ENCODE measurements around the gene ANKRD40.
"Not testable (repeated sequence)": the region's sequence is repeated elsewhere in the genome, so short reads cannot be mapped to it uniquely, and the experiment has no call there.

Gene ANKRD40, protein sequence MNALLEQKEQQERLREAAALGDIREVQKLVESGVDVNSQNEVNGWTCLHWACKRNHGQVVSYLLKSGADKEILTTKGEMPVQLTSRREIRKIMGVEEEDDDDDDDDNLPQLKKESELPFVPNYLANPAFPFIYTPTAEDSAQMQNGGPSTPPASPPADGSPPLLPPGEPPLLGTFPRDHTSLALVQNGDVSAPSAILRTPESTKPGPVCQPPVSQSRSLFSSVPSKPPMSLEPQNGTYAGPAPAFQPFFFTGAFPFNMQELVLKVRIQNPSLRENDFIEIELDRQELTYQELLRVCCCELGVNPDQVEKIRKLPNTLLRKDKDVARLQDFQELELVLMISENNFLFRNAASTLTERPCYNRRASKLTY

DNA sequence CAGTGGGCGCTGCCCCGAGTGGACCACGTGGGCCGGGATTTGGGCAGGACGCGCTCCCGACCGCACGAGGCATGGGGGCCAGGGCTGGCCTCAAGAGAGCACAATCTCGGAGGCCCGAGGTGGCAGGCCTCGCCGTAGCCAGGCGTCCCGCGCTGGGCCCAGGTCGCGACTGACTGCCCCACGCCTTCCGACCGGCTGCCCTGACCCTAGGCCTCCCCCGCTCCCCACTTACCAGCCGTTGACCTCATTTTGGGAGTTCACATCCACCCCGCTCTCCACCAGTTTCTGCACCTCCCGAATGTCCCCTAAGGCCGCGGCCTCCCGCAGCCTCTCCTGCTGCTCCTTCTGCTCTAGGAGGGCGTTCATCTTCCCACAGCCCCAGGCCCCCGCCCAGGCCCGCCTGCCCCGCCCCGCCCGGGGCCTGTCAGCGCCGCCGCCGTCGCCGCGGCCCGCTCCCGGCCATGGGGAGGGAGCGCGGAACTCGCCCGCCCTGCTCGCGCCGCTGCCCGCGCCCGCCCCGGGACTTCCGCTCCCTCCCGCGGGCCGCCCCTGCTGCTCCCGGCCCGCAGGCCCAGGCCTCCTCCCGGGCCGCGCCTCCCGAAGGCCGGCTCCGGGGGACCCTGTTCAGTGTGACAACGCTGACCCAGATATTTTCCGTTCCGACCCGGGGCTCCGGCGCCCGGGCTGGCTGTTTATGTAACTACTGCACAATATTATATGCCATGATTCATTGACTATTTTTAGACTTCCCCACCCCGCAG is at the start of gene ANKRD40:
Gene ANKRD40 (minus strand): TSS at position 626 of the 761 bp plus-strand sequence. CDS start 260 bp downstream, at position 366.
- peak; percentile 96 for DNase-seq

DNA sequence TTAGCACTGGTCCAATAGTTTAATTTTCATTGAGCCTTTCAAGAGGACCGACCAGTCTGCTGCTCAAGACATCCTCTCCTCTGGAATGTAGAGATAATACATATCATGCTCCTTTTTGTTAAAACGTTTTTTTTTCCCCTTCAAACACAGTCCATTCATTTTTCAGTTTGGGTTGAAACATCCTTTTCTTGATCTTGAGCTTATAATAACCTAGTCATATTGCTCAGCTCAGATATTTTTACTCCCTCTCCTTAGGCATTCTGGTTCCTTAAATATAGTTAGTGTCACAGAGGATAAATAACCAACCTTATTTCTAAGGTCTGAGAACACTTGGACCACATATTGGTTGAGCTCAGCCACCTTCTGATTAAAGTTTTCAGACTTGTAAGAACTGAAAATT is 46.8 kb upstream of the ANKRD40 start:
- no peak for DNase-seq

DNA sequence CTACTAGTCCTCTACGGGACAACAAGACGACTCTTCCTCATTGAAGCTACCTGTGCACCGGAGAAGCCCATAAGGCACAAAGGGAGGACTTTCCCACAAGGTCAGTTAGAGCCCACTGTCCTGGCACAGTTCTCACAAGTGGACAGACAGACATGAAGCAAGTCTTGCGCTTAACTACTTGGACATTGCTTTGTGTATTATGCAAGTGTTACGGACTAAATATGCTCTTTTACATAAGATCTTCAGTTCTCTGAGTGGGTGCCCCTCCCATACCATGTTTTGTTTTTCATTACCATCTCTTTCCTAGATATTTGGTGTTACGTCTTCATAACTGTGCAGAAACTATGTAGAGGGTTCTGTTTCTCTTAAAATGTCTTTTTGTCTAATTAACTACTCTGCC is 41.5 kb upstream of the ANKRD40 start:
- DNase-seq = no peak

DNA sequence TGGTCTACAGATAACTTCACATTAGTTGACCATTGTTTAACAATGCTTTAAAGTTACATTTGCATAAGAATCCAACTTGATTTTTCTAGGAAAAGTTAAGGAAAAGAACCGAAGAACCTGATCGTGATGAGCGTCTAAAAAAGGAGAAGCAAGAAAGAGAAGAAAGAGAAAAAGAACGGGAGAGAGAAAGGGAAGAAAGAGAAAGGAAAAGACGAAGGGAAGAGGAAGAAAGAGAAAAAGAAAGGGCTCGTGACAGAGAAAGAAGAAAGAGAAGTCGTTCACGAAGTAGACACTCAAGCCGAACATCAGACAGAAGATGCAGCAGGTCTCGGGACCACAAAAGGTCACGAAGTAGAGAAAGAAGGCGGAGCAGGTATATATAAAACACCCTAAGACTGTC is 37.9 kb upstream of the ANKRD40 start:
- DNase-seq = no peak

DNA sequence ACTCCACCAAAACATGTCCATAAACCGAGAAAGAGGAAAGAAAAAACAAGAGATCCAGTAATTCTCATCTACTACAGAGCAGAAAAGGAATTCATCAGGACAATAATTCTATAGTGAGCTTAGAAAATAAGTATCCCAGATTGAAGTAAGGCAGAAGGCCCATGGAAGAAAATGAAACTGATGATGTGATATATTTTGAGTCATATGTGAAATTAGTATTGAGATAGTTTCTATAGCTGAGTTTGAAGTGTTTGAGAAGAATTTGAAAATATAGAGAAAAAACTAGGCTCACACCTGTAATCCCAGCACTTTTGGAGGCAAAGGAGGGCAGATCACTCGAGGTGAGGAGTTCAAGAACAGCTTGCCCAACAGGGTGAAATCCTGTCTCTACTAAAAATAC is 31.4 kb upstream of the ANKRD40 start:
- no peak for DNase-seq

DNA sequence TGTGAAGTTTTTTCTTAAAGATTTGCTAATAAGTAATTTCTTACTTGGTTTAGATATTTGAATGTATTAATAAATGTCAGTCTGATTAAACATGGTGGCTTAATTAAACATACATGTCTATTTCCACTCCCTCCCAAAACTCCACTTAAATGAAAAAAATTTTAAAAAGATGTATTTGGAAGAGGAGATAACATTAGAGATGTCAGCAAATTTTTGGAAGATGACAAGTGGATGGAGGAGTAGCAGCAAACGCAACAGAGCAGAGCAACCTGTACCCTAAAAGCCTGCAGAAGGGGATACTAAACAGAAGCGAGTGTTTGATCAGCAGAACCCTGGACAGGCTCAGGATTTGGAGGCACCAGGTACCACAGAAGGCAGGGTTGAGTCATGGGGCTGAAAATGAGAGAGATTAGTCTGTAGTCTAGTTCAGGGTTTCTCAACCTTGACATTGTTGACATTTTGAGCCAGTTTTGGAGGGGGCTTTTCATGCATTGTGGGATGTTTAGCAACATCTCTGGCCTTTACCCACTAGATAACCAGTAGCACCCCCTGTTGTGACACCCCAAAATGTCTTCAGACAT is 29.5 kb upstream of the ANKRD40 start:
- DNase-seq = no peak

DNA sequence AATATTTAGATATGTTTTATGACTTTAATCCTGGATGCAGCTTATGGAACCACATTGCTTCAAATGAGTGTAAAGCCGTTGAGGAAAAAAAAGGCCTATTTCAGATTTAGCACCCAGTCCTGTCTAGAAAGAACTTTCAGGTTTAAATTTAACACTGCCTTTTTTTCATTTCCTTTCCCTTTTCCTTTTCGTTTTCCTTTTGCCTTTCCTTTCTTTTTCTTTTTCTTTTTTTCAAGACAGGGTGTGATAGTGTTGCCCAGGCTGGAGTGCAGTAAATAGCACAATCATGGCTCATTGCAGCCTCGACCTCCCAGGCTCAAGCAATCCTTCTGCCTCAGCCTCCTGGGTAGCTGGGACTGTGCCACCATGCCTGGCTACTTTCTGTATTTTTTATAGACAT is 27.6 kb upstream of the ANKRD40 start:
- DNase-seq = no peak

DNA sequence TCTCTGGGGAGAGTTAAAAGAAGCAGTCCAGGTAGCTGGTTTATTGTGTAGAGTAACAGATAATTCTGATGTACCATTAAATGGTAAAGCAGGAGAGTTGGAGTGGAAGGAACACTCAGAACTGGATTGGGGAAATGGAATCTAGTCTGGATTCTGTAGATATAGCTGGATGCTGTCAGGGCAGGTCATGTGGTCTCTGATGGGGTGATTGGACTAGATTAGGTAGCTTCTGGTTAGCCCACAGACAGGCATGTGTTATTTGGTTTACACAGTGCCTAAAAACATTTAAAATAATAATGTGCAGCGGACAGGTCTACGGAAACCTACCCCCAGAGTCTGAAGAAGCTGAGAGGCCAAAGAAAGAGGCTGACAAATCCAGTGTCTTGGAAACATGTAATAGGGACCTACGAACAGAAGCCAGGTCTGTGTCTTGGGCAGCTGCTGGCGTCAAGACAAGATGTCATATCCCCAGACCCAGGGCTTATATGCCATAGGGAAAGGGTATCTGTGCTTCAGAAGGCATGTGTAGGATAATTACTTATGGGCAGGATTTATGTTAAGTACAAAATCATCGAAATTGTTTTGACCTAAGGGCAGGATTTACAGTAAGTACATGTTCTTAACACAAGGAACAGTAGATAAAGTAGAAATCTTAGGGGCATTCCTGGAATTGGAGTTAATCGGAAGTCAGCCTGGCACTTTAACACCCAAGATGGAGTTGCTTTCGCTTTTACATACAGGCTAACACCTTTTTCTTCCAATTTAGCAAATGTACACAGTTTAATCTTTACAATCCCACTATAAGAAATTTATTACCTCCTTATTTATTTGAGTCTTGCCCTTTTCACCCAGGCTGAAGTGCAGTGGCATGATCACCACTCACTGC is 24.1 kb upstream of the ANKRD40 start:
- no peak for DNase-seq

DNA sequence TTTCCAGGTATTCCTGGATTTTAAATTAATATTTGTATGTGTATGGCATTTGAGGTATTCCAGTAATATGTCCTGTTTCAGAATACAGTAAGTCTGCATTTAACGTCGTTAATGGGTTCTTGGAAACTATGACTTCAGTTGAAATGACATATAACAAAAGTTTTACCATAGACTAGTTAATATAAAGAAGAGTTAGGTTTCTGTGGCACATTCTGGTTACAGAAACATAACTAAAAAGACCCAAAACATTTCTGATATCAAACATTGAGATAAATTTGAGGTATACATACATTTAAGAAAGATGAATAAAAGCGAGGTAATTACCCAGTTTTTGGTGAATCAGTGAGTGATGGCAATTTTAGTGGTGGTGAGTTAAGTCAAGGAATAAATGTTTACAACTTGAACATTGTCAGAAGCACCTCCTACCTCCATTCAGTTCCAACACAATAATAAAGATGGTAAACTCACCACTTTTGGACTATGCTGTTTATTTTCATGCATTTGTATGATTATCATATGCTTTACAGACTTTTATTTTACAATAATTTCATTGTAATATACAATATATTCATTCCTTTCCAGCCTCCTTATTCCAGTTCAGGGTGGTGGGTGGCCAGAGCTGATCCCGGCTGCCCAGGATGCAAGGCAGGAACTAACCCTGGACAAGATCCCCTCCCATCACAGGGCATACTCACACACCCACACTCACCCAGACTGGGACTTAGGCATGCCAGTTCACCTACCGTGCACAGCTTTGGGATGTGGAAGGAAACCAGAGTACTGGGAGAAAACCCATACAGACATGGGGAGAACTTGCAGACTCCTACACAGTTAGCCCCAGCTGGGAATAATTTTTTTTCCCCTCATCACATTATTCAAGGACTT is 21.4 kb upstream of the ANKRD40 start:
- no peak for DNase-seq

DNA sequence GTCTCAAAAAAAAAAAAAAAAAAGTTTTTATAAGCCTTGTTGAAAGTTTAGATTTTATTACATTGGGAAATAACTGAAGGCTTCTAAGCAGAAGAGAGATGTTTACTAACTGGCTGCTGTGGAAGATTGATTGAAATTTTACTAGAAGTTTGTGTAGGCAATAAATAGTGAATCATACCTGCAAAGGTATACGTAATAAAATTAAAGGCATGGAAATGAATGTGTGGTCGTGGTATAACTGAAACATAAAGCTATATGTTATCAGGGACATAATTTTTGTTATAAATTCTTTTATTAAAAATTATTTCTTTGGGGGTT is 20.4 kb upstream of the ANKRD40 start:
- DNase-seq = no peak

DNA sequence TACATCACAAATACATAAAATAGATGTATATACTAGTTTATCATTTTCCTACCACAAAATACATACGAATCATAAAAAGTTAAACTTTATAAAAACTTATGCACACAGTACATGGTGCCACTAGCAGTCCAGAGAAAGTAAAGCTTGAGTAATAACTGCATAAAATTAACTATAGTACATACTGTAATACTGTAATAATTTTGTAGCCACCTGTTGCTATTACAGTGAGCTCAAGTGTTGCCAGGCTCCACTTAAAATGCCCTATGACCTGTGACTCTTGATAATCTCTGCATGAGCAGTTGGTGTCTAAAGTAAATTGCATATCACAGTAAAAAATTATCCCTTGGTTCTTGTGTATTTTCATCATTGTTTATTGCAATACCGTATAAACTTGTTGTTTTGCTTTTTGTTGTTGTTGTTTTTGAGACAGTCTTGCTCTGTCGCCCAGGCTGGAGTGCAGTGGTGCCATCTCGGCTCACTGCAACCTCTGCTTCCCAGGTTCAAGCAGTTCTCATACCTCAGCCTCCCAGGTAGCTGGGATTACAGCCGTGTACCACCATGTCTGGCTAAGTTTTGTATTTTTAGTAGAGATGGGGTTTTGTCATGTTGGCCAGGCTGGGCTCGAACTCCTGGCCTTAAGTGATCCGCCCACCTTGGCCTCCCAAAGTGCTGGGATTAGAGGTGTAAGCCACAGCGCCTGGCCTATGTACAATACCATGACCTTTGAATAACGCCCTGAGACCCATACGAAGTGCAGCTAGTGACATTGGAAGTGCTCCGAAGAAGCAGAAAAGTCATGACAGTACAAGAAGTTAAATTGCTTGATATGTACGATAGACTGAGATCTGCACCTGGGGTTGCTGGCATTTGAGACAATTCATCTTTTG is 18.3 kb upstream of the ANKRD40 start:
- no peak for DNase-seq

DNA sequence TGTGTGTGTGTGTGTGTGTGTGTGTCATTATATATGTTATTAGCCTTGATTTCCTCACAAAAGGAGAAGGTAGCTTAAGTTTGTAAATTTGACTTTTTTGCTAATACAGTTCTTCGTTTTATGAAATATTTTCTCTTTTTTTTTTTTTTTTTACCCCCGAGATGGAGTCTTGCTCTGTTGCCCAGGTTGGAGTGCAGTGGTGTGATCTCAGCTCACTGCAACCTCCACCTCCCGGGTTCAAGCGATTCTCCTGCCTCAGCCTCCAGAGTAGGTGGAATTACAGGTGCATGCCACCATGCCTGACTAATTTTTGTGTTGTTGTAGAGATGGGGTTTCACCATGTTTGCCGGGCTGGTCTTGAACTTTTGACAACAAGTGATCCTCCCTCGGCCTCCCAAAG is 16.9 kb upstream of the ANKRD40 start:
- DNase-seq = not testable (repeated sequence)

DNA sequence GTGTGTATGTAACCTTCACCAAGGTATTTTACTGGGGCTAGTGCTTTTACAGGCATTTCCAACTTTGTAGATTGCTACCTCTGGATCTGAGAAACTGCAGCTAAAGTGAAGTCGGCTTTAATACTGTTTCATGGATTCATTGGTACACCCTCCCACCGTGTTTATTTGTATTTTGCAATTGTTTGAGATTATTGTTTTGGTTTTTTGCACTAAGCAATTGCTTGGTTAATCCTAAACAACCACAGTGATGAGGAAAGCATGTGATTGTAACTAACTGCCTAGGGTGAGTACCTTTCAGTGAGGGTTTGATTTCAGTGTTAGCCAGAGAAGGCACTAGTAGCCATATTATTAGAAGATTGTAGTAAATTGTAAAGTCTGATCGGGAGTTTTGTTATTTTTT is 15.0 kb upstream of the ANKRD40 start:
- DNase-seq = no peak

DNA sequence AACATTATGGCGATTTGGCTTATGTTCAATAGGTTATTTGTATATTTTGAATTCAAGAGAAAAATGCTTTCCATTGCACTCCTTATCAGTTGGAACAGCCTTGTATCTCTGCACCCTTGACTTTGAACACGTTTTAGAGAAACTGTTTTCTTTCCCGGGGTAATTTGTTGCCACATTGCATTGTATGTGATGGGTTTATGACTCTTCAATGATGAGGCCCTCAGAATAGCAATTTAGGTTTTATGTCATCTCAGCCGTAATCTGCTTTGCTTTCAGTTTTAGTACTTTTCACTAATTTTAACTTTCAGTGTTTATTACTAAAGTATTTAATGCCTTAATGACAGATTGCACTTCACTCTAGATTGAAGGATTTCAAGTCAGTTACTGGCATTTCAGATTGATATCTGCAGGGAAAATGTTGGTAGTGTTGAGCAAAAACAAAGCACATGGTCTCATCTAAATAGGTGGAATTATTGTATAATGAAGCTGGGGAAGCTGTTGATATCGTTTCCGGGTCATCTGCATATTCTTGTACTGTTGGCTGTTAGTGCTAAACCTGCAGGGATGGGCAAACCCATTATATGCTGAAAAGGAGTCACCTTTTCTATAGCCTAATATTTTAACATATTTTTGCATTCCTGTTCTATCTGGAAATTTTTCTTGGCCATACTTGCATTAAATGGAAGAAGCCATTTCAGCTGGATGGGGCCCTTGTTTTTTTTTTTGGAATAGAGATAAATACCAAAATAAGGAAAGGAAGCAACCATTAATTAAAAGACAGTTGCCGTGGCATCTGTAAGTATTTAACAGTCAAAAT is 13.7 kb upstream of the ANKRD40 start:
- peak; percentile 7 for DNase-seq

DNA sequence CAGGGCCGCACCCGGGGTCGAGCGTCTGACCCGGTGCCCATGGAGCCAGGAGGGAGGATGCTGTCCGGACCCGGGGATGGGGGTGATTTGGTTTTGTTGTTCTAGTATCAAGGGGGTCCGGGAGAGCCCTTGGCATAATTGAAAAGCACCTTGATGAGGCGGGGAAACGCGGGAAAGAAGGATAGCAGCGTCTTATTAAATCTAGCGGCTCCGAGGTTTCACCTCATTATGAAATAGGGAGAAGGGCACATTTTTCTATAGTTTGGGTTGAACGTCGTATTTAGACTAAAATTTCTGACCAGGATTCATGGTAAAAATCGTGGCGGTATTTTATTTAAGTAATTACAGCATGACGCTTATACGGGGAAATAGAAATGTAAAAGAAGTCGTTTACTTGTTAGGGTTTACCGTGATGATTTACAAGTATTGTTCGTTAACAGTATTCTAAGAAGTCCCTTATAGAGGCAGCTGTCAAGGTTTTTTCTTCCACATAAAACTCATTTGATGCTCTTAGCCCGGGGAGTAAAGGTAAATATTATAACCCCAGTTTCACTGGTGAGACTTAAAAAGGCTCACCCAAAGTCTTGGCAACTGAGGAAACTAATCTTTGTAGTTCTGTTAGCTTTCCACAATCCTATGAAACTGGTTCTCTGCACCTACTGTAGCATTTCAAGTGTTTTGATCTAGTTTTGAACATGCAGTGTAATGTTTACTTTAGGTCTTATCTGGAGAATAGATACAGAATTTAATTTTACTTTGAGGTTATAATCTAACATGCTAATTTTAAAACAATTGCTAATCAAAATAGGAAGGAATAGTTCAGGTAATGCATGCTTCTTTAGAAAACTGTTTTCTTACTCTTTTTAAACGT is 12.4 kb upstream of the ANKRD40 start:
- DNase-seq = no peak

DNA sequence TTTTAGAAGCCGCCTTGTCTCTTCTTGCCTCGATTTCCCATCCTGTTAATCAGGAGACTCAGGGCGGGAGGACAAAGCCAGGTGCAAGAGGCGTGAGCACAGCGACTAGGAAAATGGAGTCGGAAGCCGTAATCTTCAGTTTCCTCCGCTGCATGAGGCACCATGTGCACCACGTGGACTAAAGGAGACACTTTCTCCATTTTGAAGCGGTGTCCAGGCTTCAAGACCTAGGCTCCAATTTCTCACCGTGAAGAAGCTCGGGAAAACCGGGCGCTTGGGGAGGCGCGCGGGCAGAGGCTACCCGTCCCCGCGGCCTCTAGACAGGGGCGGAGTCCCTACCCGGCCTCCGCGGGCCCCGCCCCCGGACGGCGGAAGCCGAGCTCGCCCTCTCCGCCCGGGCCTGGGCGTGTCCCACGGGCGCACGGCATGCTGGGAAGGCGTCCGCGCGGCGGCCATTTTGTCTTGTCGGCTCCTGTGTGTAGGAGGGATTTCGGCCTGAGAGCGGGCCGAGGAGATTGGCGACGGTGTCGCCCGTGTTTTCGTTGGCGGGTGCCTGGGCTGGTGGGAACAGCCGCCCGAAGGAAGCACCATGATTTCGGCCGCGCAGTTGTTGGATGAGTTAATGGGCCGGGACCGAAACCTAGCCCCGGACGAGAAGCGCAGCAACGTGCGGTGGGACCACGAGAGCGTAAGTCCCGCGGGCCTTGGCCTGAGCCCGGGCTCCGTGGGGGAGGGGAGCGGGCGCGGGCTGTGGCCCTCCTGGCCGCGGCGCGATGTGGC is 11.6 kb upstream of the ANKRD40 start, which contains the start of gene LUC7L3:
Gene LUC7L3 (plus strand): TSS at position 460 of the 780 bp plus-strand sequence. CDS start 130 bp downstream, at position 590.
- peak; percentile 98 for DNase-seq

DNA sequence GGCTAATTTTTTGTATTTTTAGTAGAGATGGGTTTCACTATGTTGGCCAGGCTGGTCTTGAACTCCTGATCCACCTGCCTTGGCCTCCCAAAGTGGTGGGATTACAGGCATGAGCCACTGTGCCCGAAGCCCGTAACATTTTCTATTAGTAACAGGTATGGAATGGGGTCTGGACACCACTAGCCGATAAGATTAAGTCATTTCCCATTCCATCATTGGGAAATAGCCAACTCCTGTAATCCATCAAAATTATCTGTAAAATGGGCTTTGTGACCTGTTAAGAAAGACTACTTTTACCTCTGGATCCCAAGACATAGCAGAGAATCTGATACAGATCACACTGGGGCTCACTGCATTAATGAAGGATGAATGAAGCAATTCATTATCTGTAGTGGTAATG is 7.8 kb upstream of the ANKRD40 start:
- no peak for DNase-seq

DNA sequence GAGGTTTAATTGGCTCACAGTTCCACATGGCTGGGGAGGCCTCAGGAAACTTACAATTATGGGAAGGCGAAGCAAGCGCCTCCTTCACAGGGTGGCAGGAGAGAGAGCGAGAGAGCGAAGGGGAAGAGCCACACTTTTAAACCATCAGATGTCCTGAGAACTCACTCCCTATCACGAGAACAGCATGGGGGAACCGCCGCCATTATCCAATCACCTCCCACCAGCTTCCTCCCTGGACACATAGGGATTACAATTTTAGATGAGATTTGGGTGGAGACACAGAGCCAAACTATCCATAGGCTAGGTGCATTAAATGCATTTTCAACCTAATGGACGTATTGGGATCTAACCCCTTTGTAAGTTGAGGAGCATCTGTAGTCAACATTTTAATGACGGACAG is 4.9 kb upstream of the ANKRD40 start:
- no peak for DNase-seq

Measured in eye (tissue), 1 donor.